IPS DF 6.9 (cell line): ENCODE data around the gene PTPN11.
"Not testable (repeated sequence)": the region's sequence is repeated elsewhere in the genome, so short reads cannot be mapped to it uniquely, and the experiment has no call there.

Source experiments
- DNase-seq: peaks from one replicate; pipeline ENCODE4 v3.0.0-alpha.2; 2013; ENCODE audit warnings: low read depth, low spot score
- H3K27ac ChIP-seq: one replicate; pipeline ENCODE4 v1.5.1; 2013; ENCODE audit warnings: low read length, control low read depth
- H3K27me3 ChIP-seq: 2 replicates; pipeline ENCODE4 v1.6.1; 2013; ENCODE audit warnings: mild to moderate bottlenecking, low read length; ENCODE audit not compliant: control insufficient read depth, insufficient read depth
- H3K36me3 ChIP-seq: 2 replicates; pipeline ENCODE4 v1.6.1; 2013; ENCODE audit warnings: low read length; ENCODE audit not compliant: control insufficient read depth, insufficient read depth
- H3K4me1 ChIP-seq: 2 replicates; pipeline ENCODE4 v1.6.1; 2013; ENCODE audit warnings: low read length; ENCODE audit not compliant: control insufficient read depth, insufficient read depth
- H3K4me3 ChIP-seq: 2 replicates; pipeline ENCODE4 v1.5.1; 2013; ENCODE audit warnings: mild to moderate bottlenecking, low read length
- H3K9me3 ChIP-seq: 2 replicates; pipeline ENCODE4 v1.6.1; 2013; ENCODE audit warnings: low read length, inconsistent platforms; ENCODE audit not compliant: control insufficient read depth, insufficient read depth
- WGBS: extraction: QIAGEN DNeasy Blood & Tissue Kit; methylation state at CpG from one replicate; pipeline ENCODE4 v1.1.7; 2013; ENCODE audit warnings: mixed read lengths, missing lambda C conversion rate; ENCODE audit not compliant: insufficient read length, insufficient coverage; 5-methylcytosine and 5-hydroxymethylcytosine counted together

Gene PTPN11

GRCh38 chr12:112506513-112507166, 87.9 kb downstream of the PTPN11 start:
- H3K36me3 ChIP-seq: peaks cover 13% of the 10 kb centered on the region; the same call in 1 of the 2 replicates
- no CpG with 5 or more reads among the region's 6 CpGs for WGBS
- DNase-seq: no peak
- H3K4me3 ChIP-seq: no peak overlapping the region
- H3K9me3 ChIP-seq: no peaks in the 10 kb centered on the region
- H3K27me3 ChIP-seq: no peaks in the 10 kb centered on the region
- H3K4me1 ChIP-seq: no peaks in the 10 kb centered on the region
- no peak overlapping the region for H3K27ac ChIP-seq

- no peak for DNase-seq
- no peaks in the 10 kb centered on the region for H3K9me3 ChIP-seq
- no peak overlapping the region for H3K4me3 ChIP-seq
- WGBS: no CpG with 5 or more reads among the region's 2 CpGs
- no peaks in the 10 kb centered on the region for H3K4me1 ChIP-seq
- no peaks in the 10 kb centered on the region for H3K36me3 ChIP-seq
- no peaks in the 10 kb centered on the region for H3K27me3 ChIP-seq
- H3K27ac ChIP-seq: no peak overlapping the region
These were observed 94.7 kb downstream of the PTPN11 start for GRCh38 chr12:112513471-112513870.

- Histone ChIP-seq H3K27me3 (no peaks in the 10 kb centered on the region), H3K36me3 (no peaks in the 10 kb centered on the region), H3K9me3 (no peaks in the 10 kb centered on the region), H3K4me1 (no peaks in the 10 kb centered on the region), H3K27ac (no peak overlapping the region), H3K4me3 (no peak overlapping the region)
- no CpG with 5 or more reads among the region's 5 CpGs for WGBS
- no peak for DNase-seq
These were observed 95.7 kb downstream of the PTPN11 start for GRCh38 chr12:112514456-112514855.

- Histone ChIP-seq H3K4me3 (no peak overlapping the region), H3K4me1 (no peaks in the 10 kb centered on the region), H3K27ac (no peak overlapping the region), H3K27me3 (no peaks in the 10 kb centered on the region), H3K36me3 (no peaks in the 10 kb centered on the region), H3K9me3 (no peaks in the 10 kb centered on the region)
- WGBS: no CpG with 5 or more reads among the region's 9 CpGs
- no peak for DNase-seq
These were observed 96.3 kb downstream of the PTPN11 start for GRCh38 chr12:112514926-112515642.

GRCh38 chr12:112515868-112516267, 97.1 kb downstream of the PTPN11 start:
- no CpG with 5 or more reads among the region's 5 CpGs for WGBS
- no peaks in the 10 kb centered on the region for H3K27me3 ChIP-seq
- H3K36me3 ChIP-seq: no peaks in the 10 kb centered on the region
- H3K27ac ChIP-seq: no peak overlapping the region
- H3K4me1 ChIP-seq: no peaks in the 10 kb centered on the region
- no peak for DNase-seq
- H3K4me3 ChIP-seq: no peak overlapping the region
- H3K9me3 ChIP-seq: no peaks in the 10 kb centered on the region

- H3K4me3 ChIP-seq: no peak overlapping the region
- WGBS: no CpG with 5 or more reads among the region's 7 CpGs
- no peaks in the 10 kb centered on the region for H3K9me3 ChIP-seq
These were observed 99.1 kb downstream of the PTPN11 start for GRCh38 chr12:112517730-112518364.

GRCh38 chr12:112518365-112518735, 99.6 kb downstream of the PTPN11 start:
- DNase-seq: no peak
- WGBS: no CpG with 5 or more reads among the region's 7 CpGs
- no peak overlapping the region for H3K27ac ChIP-seq

More at GRCh38 chr12:112517730-112518364, 99.1 kb downstream of the PTPN11 start:
- no peaks in the 10 kb centered on the region for H3K36me3 ChIP-seq
- no peak overlapping the region for H3K27ac ChIP-seq
- H3K4me1 ChIP-seq: no peaks in the 10 kb centered on the region
- no peaks in the 10 kb centered on the region for H3K27me3 ChIP-seq
- DNase-seq: no peak

GRCh38 chr12:112519841-112520340, 101.1 kb downstream of the PTPN11 start:
- H3K36me3 ChIP-seq, H3K27ac ChIP-seq, DNase-seq, H3K9me3 ChIP-seq, H3K4me1 ChIP-seq, H3K27me3 ChIP-seq, H3K4me3 ChIP-seq: not testable (repeated sequence)
- no CpG with 5 or more reads among the region's 26 CpGs for WGBS

More at GRCh38 chr12:112518365-112518735, 99.6 kb downstream of the PTPN11 start:
- Histone ChIP-seq H3K36me3 (no peaks in the 10 kb centered on the region), H3K4me1 (no peaks in the 10 kb centered on the region), H3K4me3 (no peak overlapping the region), H3K9me3 (no peaks in the 10 kb centered on the region), H3K27me3 (no peaks in the 10 kb centered on the region)

GRCh38 chr12:112523856-112524255, 105.1 kb downstream of the PTPN11 start:
- no peak for DNase-seq
- Histone ChIP-seq H3K36me3 (no peaks in the 10 kb centered on the region), H3K4me1 (no peaks in the 10 kb centered on the region), H3K27me3 (no peaks in the 10 kb centered on the region), H3K27ac (no peak overlapping the region), H3K4me3 (no peak overlapping the region), H3K9me3 (no peaks in the 10 kb centered on the region)
- WGBS: no CpG with 5 or more reads among the region's 5 CpGs

GRCh38 chr12:112524269-112524668, 105.5 kb downstream of the PTPN11 start:
- WGBS: no CpG with 5 or more reads among the region's 4 CpGs
- DNase-seq: no peak
- H3K9me3 ChIP-seq: no peaks in the 10 kb centered on the region

More at GRCh38 chr12:112524269-112524668, 105.5 kb downstream of the PTPN11 start:
- H3K4me1 ChIP-seq: no peaks in the 10 kb centered on the region
- H3K36me3 ChIP-seq: no peaks in the 10 kb centered on the region
- H3K4me3 ChIP-seq: no peak overlapping the region
- no peaks in the 10 kb centered on the region for H3K27me3 ChIP-seq
- no peak overlapping the region for H3K27ac ChIP-seq
